IMR-90 (cell line): ENCODE data around the gene PRUNE2. TPM values are rescaled to one million over a fixed set of nuclear protein-coding genes. Genes with fewer than 3 reads are reported as not detected.

Source experiments
- ATAC-seq: fragments of 200-7000 bp; cut with Tn5 transposase; 2 replicates; pipeline ENCODE4 v1.9.1; 2020; ENCODE audit warnings: low read depth, mild to moderate bottlenecking, moderate library complexity
- BruUV-seq: library from RNA; stranded (reverse); fragments of 400-500 nt; replicated peaks from 2 replicates; lab custom pipeline; 2021; lab: Mats Ljungman, UMichigan
- CTCF ChIA-PET: fragments of 300-600 bp; formaldehyde crosslinking; extraction: SDS; loops from one replicate; lab custom pipeline; 2021; ENCODE audit warnings: antibody characterized with exemption; lab: Yijun Ruan, JAX
- POLR2A ChIA-PET: fragments of 300-600 bp; sonication (Branson Sonifier 250); formaldehyde crosslinking; loops from one replicate; lab custom pipeline; 2022; ENCODE audit warnings: antibody characterized with exemption; ENCODE audit not compliant: unreplicated experiment; lab: Charles Lee
- DNase-seq: peaks from one replicate; pipeline ENCODE4 v3.0.0; 2013
- H2AFZ ChIP-seq: replicated peaks from 2 replicates; pipeline ENCODE3; 2013; ENCODE audit warnings: low read length, mild to moderate bottlenecking; ENCODE audit not compliant: poor library complexity
- H2AK5ac ChIP-seq: 2 replicates; pipeline ENCODE4 v1.6.1; 2013; ENCODE audit warnings: low read depth, low read length, inconsistent platforms
- H2AK9ac ChIP-seq: replicated peaks from 2 replicates; pipeline ENCODE3; 2013; ENCODE audit warnings: mild to moderate bottlenecking, low read depth, low read length, moderate library complexity; ENCODE audit not compliant: poor library complexity
- H2BK120ac ChIP-seq: 2 replicates; pipeline ENCODE4 v1.6.1; 2013; ENCODE audit warnings: low read depth, low read length, inconsistent platforms
- H2BK15ac ChIP-seq: 3 replicates; pipeline ENCODE4 v1.6.1; 2013; ENCODE audit warnings: low read depth, low read length, inconsistent platforms
- H2BK20ac ChIP-seq: 2 replicates; pipeline ENCODE4 v1.6.1; 2013; ENCODE audit warnings: low read depth, mild to moderate bottlenecking, inconsistent platforms, low read length, moderate library complexity
- H2BK5ac ChIP-seq: 2 replicates; pipeline ENCODE4 v1.6.1; 2013; ENCODE audit warnings: mild to moderate bottlenecking, low read depth, low read length, inconsistent platforms; ENCODE audit not compliant: poor library complexity, severe bottlenecking
- H3K14ac ChIP-seq: replicated peaks from 2 replicates; pipeline ENCODE4 v1.6.1; 2013; ENCODE audit warnings: low read depth, low read length, inconsistent platforms
- H3K18ac ChIP-seq: 2 replicates; pipeline ENCODE4 v1.6.1; 2013; ENCODE audit warnings: low read depth, low read length, control low read depth
- H3K23ac ChIP-seq: 2 replicates; pipeline ENCODE4 v1.6.1; 2013; ENCODE audit warnings: low read depth, low read length, inconsistent platforms
- H3K27ac ChIP-seq: 2 replicates; pipeline ENCODE4 v1.5.1; 2013; ENCODE audit warnings: mild to moderate bottlenecking, control low read depth, low read length; ENCODE audit not compliant: insufficient read depth
- H3K27me3 ChIP-seq: 2 replicates; pipeline ENCODE4 v1.6.1; 2013; ENCODE audit warnings: low read length; ENCODE audit not compliant: control insufficient read depth, insufficient read depth
- H3K36me3 ChIP-seq: 2 replicates; pipeline ENCODE4 v1.6.1; 2013; ENCODE audit warnings: low read length, mixed read lengths; ENCODE audit not compliant: control insufficient read depth, insufficient read depth
- H3K4ac ChIP-seq: 2 replicates; pipeline ENCODE4 v1.6.1; 2013; ENCODE audit warnings: low read depth, low read length, inconsistent platforms
- H3K4me1 ChIP-seq: 2 replicates; pipeline ENCODE4 v1.6.1; 2013; ENCODE audit warnings: low read length, mixed read lengths; ENCODE audit not compliant: control insufficient read depth, insufficient read depth
- H3K4me2 ChIP-seq: 2 replicates; pipeline ENCODE4 v1.6.1; 2013; ENCODE audit warnings: low read depth, mild to moderate bottlenecking, control low read depth, low read length, moderate library complexity
- H3K4me3 ChIP-seq: 2 replicates; pipeline ENCODE4 v1.5.1; 2013; ENCODE audit warnings: low read depth, mild to moderate bottlenecking, control low read depth, low read length, moderate library complexity; ENCODE audit not compliant: insufficient read depth
- H3K56ac ChIP-seq: 2 replicates; pipeline ENCODE4 v1.6.1; 2013; ENCODE audit warnings: low read length, inconsistent platforms; ENCODE audit not compliant: insufficient read depth; ENCODE audit errors: extremely low read depth
- H3K79me1 ChIP-seq, 2 experiments: 2 replicates each; pipeline ENCODE4 v1.6.1; 2013; ENCODE audit warnings: low read length in 2 of 2, inconsistent platforms in 1 of 2, low read depth in 1 of 2
- H3K9ac ChIP-seq: 2 replicates; pipeline ENCODE4 v1.6.1; 2013; ENCODE audit warnings: low read depth, low read length, control low read depth
- H3K9me1 ChIP-seq: 2 replicates; pipeline ENCODE4 v1.6.1; 2013; ENCODE audit warnings: low read length, inconsistent platforms; ENCODE audit not compliant: insufficient read depth
- H3K9me3 ChIP-seq: 2 replicates; pipeline ENCODE4 v1.6.1; 2013; ENCODE audit warnings: low read length; ENCODE audit not compliant: control insufficient read depth, insufficient read depth
- H4K20me1 ChIP-seq: 2 replicates; pipeline ENCODE4 v1.6.1; 2013; ENCODE audit warnings: low read length, inconsistent platforms; ENCODE audit not compliant: insufficient read depth
- H4K5ac ChIP-seq: 2 replicates; pipeline ENCODE4 v1.6.1; 2013; ENCODE audit warnings: mild to moderate bottlenecking, low read depth, low read length, control low read depth
- H4K8ac ChIP-seq, 2 experiments: 2 replicates each; pipeline ENCODE4 v1.6.1; 2013; ENCODE audit warnings: low read depth in 2 of 2, low read length in 2 of 2, control low read depth in 1 of 2, inconsistent platforms in 1 of 2
- H4K91ac ChIP-seq: 2 replicates; pipeline ENCODE4 v1.6.1; 2013; ENCODE audit warnings: low read depth, low read length, inconsistent platforms; ENCODE audit not compliant: insufficient read depth
- CHD1 ChIP-seq: IDR thresholded peaks from 2 replicates; pipeline ENCODE4 v1.6.1; 2012; ENCODE audit warnings: low read depth, low read length, improper control_type of control experiment
- FOS ChIP-seq: fragments of 150-350 bp; IDR thresholded peaks from 2 replicates; pipeline ENCODE4 v1.6.1; 2016; ENCODE audit warnings: low read depth, low read length
- MAFK ChIP-seq: IDR thresholded peaks from 2 replicates; pipeline ENCODE4 v1.6.1; 2012; ENCODE audit warnings: low read depth, low read length, improper control_type of control experiment
- MAZ ChIP-seq: IDR thresholded peaks from 2 replicates; pipeline ENCODE4 v1.6.1; 2012; ENCODE audit warnings: low read depth, mild to moderate bottlenecking, low read length, improper control_type of control experiment, moderate library complexity, borderline replicate concordance
- POLR2A ChIP-seq: IDR thresholded peaks from 2 replicates; pipeline ENCODE4 v1.6.1; 2012; ENCODE audit warnings: mild to moderate bottlenecking, low read depth, low read length
- RAD21 ChIP-seq: IDR thresholded peaks from 2 replicates; pipeline ENCODE4 v1.6.1; 2012; ENCODE audit warnings: low read length, improper control_type of control experiment
- RCOR1 ChIP-seq: IDR thresholded peaks from 2 replicates; pipeline ENCODE4 v1.6.1; 2012; ENCODE audit warnings: mild to moderate bottlenecking, low read length, improper control_type of control experiment; ENCODE audit not compliant: insufficient replicate concordance
- USF2 ChIP-seq: fragments of 150-350 bp; IDR thresholded peaks from 2 replicates; pipeline ENCODE4 v1.6.1; 2017; ENCODE audit warnings: mild to moderate bottlenecking, antibody characterized with exemption, low read length, low read depth
- WGBS, 2 experiments: methylation state at CpG; one replicate each; pipeline versions ENCODE4 v1.1.5 to v1.1.7; 2013; ENCODE audit warnings: missing lambda C conversion rate in 2 of 2; ENCODE audit not compliant: insufficient read length in 1 of 2; ENCODE audit errors: extremely low coverage in 2 of 2; 5-methylcytosine and 5-hydroxymethylcytosine counted together
- dilution Hi-C: fragments of 300-500 bp; cut with HindIII; formaldehyde crosslinking; loops from one replicate; pipeline ENCODE4 v1.14.3; 2018; ENCODE audit warnings: low sequenced_read_pairs; ENCODE audit not compliant: unreplicated experiment
- in situ Hi-C: fragments of 300-500 bp; cut with MboI; formaldehyde crosslinking; loops from 3 replicates; pipeline ENCODE4 v1.14.3; 2019; ENCODE audit warnings: low sequenced_read_pairs, inconsistent platforms, mixed read lengths
- intact Hi-C: fragments of 100-400 bp; cut with micrococcal nuclease; formaldehyde crosslinking; loops from 2 replicates; pipeline ENCODE4 v1.10.0; 2022
- polyA plus RNA-seq, 3 experiments: library from polyadenylated mRNA; depleted of rRNA; stranded (reverse); fragments of >200 nt; gene quantifications; 2 replicates each; pipeline ENCODE4 v1.2.3, GENCODE V29; 2012; ENCODE audit warnings: low replicate concordance in 1 of 3
- total RNA-seq: library from RNA; depleted of rRNA; stranded (reverse); fragments of >200 nt; gene quantifications from 2 replicates; pipeline ENCODE4 v1.2.3, GENCODE V29; 2012

PRUNE2 gene
- total and polyA plus RNA-seq, 2 of the 4 experiments (the other 2 are of a cell fraction): 0.70 to 1.6 TPM

GRCh38 chr9:76677481-76678055 lies 228.3 kb downstream of the PRUNE2 start:
- no peak overlapping the region for H3K9ac ChIP-seq
- no peak overlapping the region for H3K27ac ChIP-seq
- DNase-seq (no peak), ATAC-seq (0 out of 2 replicates have a peak, but pooled peaks have one; percentile 24)
- no peak overlapping the region for H2BK20ac ChIP-seq
- H3K18ac ChIP-seq: no peak overlapping the region
- H3K27me3 ChIP-seq: no peaks in the 10 kb centered on the region
- H2AFZ ChIP-seq: no peak overlapping the region
- H4K91ac ChIP-seq: no peak overlapping the region
- no peaks in the 10 kb centered on the region for H3K9me1 ChIP-seq
- no peak overlapping the region for H2AK5ac ChIP-seq
- no peak overlapping the region for H4K8ac ChIP-seq
- dilution Hi-C loops: no loop called here
- H3K9me3 ChIP-seq: no peaks in the 10 kb centered on the region
- H3K79me1 ChIP-seq: no peaks in the 10 kb centered on the region
- no peak overlapping the region for H3K4me3 ChIP-seq
- no peak overlapping the region for H3K23ac ChIP-seq
- no peak overlapping the region for H2AK9ac ChIP-seq
- H3K36me3 ChIP-seq: no peaks in the 10 kb centered on the region
- H4K20me1 ChIP-seq: no peaks in the 10 kb centered on the region
- H3K14ac ChIP-seq: no peak overlapping the region
- H2BK15ac ChIP-seq: no peak overlapping the region
- no peak overlapping the region for H3K56ac ChIP-seq
- no peak for TF ChIP-seq MAZ
- no peak for TF ChIP-seq CHD1
- no peak for TF ChIP-seq RAD21
- no peak for TF ChIP-seq FOS
- no peak for TF ChIP-seq MAFK
- no peak for TF ChIP-seq POLR2A
- TF ChIP-seq RCOR1: no peak
- TF ChIP-seq USF2: no peak
- no peak overlapping the region for H2BK120ac ChIP-seq
- in situ Hi-C loops: no loop called here
- no TSS peak for BruUV-seq
- no peak overlapping the region for H3K4ac ChIP-seq
- intact Hi-C loops: no loop called here
- no peak overlapping the region for H2BK5ac ChIP-seq
- ChIA-PET CTCF (no interaction called here), POLR2A (no interaction called here)
- 60% methylated on average over 2 of the region's 15 CpGs; no CpG with 5 or more reads in 1 of the 2 experiments for WGBS, 2 experiments
- no peak overlapping the region for H3K4me2 ChIP-seq
- H3K4me1 ChIP-seq: no peaks in the 10 kb centered on the region
- H4K5ac ChIP-seq: no peak overlapping the region
